ENCODE measurements around the gene DLEC1.
"Not testable (repeated sequence)": the region's sequence is repeated elsewhere in the genome, so short reads cannot be mapped to it uniquely, and the experiment has no call there.

Gene DLEC1

DNA sequence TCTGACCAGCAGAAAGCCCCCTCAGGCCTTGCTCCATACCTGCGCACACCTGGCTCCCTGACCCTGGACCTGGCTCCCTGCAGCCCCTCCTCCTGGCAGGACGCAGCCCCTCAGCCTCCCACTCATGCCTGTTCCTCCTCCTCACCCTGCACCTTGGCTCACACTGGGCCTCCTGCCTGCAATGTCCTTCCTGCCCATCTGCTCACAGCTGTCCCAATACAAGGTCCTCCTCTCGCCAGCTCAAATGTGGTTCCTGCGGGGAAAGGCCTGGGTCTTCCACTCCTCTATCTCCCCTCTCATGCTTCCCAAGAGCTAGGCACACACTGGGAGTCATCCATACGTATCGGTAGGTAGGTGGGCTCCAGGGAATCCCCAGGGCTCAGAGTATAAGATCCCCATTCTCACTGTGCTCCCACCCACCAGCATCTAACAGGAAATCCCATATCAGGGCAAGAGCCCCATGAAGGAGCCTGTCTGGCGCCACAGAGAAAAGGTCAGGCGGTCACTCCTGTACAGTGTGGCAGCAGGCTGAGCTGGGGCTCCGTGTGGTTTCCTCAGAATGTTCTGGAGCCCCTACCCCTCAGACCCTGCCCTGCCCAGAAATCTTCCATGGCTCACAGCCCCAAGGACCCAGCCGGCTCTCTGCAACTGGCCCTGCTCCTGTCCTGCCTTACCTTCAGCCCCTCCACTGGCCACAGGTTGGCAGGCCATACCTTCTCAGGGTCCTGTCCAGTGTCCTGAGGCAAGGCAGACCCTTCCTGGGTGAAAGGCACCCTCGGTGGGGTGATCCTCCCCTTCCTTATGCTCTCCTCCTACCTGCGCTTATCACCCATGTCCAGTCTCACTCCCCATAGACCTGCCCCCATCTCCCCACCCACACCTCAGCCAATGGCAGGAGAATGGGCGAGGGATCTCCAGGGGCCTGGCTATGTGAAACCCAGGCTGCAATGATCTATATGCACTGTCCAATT, 20.4 kb upstream of the DLEC1 start:
- no peak for DNase-seq (ENCODE audit: low read depth)

DNA sequence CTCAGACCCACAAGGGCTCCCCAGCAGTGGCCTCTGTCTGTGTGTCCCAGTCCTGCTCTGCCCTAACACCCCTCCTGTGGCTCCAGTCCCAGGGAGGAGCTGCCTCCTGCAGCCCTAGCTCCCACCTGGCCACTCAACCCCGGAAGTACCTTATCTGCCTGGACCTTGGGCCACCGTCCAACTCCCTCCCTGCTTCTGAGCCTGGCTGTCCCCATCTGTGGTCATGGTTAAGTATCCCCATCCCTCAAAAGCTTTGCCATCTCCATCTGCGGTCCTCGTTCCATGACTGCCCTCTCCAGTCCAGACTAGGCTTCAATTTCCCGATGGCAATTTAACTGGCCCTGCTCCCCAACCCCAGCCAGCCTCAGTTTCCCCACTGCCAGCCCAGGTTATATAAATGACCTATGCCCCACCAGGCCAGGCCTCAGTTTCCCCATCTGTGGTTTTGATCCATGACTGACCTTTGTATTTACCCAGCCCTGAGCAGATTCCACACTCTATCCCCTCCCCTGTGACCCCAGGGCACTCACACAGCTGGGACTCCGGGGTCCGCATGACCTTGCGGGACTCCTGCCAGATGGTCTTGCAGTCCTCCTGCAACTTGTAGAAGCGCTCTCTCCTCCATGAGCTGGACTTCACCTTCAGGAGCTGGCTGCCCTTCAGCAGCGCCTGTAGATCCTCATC, 19.2 kb upstream of the DLEC1 start:
- DNase-seq (ENCODE audit: low read depth) = no peak

DNA sequence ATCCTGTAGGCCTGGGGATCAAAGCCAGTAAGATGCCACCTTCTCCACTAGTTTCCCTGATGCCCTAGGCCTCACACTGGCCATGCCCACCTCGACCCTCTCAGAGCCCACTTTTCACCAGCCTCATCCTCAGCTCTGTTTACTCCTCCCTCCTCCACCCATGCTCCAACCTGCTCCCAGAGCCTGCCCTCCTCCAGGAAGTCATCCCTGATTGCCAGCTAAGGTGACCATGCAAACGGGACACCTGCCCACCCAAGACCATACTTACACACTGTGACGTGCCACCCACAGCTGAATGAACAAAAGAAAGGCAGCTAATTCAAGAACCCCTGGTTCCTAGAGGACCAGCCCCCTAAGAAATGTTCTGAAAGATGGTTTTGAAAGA, 18.7 kb upstream of the DLEC1 start:
- DNase-seq (ENCODE audit: low read depth) = no peak

GRCh38 chr3:38021196-38021595, 17.8 kb upstream of the DLEC1 start:
- DNase-seq (ENCODE audit: low read depth) = no peak

- no peak for DNase-seq (ENCODE audit: low read depth)
Observed at GRCh38 chr3:38022301-38022700, 16.7 kb upstream of the DLEC1 start.

- DNase-seq (ENCODE audit: low read depth) = no peak
Observed at GRCh38 chr3:38022896-38023709, 15.9 kb upstream of the DLEC1 start.

DNA sequence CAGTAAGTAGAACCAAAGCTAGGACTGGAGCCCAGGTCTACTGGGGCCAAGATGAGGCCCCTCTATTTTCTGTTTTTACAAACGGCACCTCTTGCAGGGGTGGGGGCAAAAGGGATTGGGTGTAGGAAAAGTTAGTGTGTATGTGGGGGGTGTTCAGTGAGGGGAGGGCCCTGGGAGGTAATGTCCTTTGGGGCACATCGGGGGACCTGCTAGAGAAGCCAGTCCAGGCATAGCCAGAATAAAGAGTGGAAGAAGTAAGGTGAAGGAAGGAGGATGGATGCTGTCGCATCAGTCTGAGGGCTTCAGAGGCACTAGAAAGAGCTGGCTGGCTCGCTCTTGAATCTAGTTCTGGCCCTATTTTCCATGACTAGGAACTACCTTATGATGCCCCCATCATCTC, 12.2 kb upstream of the DLEC1 start:
- DNase-seq (ENCODE audit: low read depth) = no peak

DNA sequence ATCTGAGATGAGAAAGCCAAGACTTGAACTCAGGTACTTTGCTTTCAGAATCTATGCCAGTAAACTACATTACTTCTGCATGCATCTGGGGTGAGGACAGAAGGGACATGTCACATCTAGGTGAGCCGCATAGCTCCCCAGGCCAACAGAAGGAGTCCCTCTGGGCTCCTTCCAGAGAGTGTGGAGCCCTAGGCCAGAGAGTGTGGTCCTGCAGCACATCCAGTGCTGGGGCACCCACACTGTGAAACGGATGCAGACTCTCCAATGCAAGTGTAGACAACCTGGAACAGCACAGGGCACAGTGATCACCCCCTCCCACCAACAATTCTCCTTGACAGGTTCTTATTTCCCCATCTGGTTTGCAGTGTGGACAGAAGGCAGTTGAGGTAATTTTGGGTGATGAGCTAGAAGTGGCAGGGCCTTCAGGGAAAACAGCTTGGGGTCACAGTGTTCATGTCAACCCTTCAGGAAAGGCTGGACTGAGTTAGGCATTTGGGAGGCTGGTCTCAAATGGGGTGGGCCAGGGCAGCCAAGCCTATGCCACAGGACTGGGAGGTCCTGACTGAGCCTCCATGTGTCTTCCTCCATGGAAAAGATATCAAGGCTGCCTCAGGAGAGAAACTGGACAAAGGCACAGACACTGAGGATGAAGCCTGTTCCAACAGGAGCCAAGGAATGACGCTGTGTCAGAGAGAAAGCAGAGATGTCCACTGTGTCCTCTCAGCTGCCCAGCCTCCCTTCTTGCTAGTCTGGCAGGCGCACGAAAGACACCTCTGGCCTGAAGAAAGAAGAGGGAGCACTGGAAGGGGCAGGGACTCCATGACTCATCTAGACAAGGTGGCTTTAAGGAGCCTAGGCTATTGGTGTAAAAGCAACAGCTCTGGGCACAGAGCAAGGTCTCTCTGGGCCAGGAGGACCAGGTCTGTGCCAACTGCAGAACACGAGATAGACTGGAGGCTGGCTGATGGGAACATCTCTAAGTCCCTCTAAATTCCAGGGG, 11.2 kb upstream of the DLEC1 start:
- DNase-seq (ENCODE audit: low read depth) = no peak

DNA sequence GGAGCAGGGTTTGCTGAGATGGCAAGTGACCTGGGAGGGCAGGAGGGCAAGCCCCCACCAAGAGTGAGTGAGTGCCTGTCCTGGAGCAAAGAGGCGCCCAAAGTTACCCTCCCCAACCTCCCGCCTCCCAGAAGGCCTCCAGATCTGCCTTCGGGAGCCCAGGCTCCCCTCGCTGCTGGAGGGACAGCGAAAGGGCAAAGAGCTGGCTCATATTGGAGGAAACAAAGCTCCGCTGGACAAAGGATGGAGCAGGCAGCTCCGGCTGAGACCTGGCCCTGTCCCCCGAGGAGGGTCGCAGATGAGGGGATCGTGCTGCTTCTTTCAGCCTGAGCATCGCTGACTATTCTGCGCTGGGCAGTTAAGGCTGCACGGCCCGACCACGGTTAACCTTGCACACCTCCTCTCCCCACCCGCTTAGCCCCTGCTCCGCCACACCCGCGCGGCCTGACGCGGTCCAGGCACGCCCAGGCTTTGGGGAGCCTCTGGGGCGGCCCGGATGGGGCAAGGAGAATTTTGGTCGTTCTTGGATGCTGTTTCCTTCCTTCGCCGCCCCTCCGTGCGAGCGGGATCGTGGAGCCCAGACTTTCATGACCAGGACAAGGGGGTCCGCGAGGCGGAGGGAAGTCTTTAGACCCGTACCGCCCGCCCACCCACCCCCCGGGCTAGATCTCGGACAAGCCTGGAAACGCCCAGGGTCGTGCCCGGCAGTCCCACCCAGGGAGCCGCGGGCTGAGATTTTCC, 10.2 kb upstream of the DLEC1 start:
- DNase-seq (ENCODE audit: low read depth) = no peak

GRCh38 chr3:38029400-38030125, 9.4 kb upstream of the DLEC1 start, which contains the start of gene PLCD1:
Gene PLCD1 (minus strand): TSS chr3:38029642. CDS start chr3:38029539, 103 bp downstream.
- DNase-seq (ENCODE audit: low read depth) = no peak

DNA sequence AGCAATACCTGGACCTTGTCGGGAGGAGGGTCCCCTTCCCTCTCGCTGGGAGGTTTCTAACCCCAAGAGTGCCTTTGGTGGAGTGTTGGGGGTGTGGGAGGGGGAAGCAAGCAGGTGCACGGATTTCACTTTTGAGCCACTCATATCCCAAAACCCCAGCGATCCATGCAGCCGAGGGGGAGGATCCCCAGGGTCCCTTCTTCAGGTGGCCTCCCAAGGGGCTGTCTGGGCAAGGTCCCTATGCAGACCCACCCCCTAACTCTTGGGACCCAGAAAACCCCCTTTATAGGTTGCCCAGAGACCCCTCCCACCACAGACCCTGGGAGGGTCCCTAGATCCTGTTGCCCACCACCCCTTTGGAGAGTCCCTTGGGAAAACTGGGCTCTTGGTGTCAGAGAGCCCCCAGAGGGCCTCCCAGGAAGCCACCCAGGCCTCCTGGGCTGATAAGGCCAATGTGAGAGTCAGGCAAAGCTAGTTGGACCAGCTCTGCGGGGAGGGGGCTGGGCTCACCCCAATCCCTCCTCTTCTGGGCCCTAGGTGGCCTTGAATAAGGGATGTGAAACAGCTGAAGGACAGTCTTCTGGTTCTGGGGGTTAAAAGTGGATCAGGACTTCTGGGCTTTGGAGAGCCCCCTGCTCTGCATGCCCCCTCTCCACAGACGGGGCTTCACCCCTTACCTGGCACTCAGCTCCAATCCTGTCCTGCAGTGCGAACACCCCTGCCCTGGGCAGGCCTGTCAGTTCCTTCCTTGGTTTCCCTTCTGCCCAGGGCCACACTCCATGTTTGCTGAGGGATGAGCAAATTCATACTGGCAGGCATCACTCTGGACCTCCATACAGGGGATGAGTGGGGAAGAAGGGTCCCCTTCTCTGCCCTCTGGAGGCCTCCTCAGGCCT, 8.6 kb upstream of the DLEC1 start:
- DNase-seq (ENCODE audit: low read depth) = no peak

DNA sequence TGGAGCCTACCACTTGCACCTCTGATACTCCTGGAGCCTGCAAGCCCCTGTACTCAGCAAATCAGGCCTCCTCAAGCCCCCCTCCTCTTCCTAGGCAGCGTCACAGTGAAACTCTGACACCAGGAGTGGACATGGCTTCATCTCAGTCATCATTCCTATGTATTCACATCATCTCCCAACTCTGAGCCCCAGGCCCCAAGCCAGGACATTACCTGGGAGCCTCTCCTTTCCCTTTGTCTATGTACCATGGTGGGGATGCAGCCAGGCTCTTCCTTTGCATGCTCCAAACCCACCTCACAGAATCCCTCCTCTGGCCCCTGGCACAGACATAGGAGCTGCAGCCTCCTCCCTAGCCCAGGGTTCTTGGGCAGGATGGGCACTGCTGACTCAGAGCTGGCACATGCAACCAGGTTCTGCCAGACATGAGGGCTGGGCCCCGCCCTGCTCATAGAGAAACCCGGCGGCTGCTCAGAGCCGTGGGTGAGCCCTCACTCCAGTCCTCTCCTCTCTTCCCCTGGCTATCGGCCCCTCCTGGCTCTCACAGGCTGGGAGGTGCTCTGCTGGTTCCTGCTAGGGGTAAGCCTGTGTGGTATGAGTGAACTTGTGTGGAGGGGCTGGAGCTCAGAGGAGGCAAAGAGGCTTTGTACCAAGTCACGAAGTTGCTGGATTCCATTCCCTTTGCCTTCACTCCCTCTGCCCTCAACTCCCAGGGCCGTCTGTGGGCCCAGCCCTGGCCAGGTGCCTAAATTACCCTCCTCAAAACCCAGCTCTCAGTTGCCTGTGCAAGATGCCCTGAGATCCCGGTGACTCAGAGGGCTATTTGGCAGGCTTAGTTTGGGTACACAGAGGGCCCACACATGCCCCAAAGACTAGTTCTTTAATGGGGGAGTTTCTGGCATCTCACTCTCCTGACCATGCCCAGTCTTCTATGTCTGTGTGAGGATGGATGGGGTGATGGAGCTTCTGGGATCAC, 7.7 kb upstream of the DLEC1 start:
- no peak for DNase-seq (ENCODE audit: low read depth)

DNA sequence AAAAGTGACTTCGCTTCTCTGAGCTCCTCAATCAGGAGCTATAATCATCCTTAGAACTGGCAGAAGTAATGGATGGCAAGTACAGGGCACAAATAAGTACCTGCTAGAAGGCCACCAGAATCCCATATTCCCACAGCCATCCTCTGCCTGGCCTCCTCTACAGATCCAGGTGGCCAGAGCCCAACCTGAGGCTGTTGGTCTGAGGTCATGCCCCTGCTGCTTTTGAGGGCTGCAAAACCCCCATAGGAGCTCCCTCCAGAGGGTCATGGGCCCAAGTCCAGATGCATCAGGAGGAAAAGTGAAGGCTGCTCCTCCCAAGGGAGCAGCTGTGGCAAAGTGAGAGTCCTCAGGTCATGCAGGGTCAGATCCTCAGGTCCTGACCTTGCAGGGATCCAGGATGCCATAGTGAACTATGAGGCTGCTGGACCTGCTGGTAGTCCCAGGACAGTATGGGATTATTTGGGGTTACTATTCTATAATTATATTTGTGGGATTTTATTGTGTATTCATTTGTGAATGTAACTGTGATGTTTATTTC, 6.6 kb upstream of the DLEC1 start:
- DNase-seq (ENCODE audit: low read depth) = no peak

DNA sequence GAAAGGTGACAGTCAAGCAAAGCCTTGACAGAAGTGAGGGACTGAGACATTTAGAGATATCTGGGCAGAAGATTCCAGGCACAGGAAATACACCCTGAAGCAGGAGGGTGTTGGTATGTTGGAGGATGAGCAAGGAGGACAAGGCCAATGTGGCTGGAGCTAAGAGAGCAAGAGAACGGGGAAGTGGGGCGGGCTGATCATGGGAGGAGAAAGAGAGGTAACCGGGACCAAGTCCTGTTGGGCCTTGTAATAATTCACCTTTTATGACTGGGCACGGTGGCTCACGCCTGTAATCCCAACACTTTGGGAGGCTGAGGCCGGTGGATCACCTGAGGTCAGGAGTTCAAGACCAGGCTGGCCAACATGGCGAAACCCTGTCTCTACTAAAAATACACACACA, 5.4 kb upstream of the DLEC1 start:
- DNase-seq (ENCODE audit: low read depth) = not testable (repeated sequence)

GRCh38 chr3:38034335-38034734, 4.7 kb upstream of the DLEC1 start:
- DNase-seq (ENCODE audit: low read depth) = not testable (repeated sequence)

DNA sequence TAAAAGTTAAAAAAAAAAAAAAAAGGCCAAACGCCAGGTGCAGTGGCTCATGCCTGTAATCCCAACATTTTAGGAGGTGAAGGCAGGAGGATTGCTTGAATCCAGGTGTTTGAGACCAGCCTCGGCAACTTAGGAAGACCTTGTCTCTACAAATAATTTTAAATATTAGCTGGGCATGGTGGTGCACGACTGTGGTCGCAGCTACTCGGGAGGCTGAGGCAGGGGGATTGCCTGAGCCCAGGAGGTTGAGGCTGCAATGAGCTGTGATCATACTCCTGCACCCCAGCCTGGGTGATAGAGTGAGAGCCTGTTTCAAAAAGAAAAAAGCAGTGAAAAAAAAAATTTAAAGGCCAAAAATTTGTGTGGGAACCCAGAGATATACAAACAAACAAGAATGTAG, 2.7 kb upstream of the DLEC1 start:
- no peak for DNase-seq (ENCODE audit: low read depth)

GRCh38 chr3:38036906-38037305, 2.1 kb upstream of the DLEC1 start:
- no peak for DNase-seq (ENCODE audit: low read depth)
